Caco-2 (cell line): Measurements from ENCODE around the gene MAST2. TPM values are rescaled to one million over a fixed set of nuclear protein-coding genes. Genes with fewer than 3 reads are reported as not detected.

ENCODE experiments used
- BruUV-seq: library from RNA; stranded (reverse); fragments of 400-500 nt; replicated peaks from 2 replicates; lab custom pipeline; 2021; lab: Mats Ljungman, UMichigan
- CTCF ChIA-PET: fragments of 300-600 bp; sonication (Branson Sonifier 250); formaldehyde crosslinking; loops from one replicate; lab custom pipeline; 2022; ENCODE audit warnings: antibody characterized with exemption; lab: Charles Lee
- POLR2A ChIA-PET: fragments of 300-600 bp; sonication (Branson Sonifier 250); formaldehyde crosslinking; loops from one replicate; lab custom pipeline; 2022; ENCODE audit warnings: antibody characterized with exemption; lab: Charles Lee
- DNase-seq, 2 experiments: peaks; one replicate each; pipeline versions ENCODE4 v3.0.0 to v3.0.0-alpha.2; 2020 to 2022
- H3K27me3 ChIP-seq: replicated peaks from 2 replicates; pipeline ENCODE4 v1.6.0; 2011; ENCODE audit warnings: low read length; ENCODE audit not compliant: control insufficient read depth, insufficient read depth
- H3K36me3 ChIP-seq: 2 replicates; pipeline ENCODE4 v1.5.1; 2011; ENCODE audit warnings: low read length; ENCODE audit not compliant: control insufficient read depth, insufficient read depth
- H3K4me1 ChIP-seq: fragments of 250-450 bp; sonication (Bioruptor Pico); 2 replicates; pipeline ENCODE4 v1.5.1; 2020; ENCODE audit warnings: mild to moderate bottlenecking
- H3K4me3 ChIP-seq: 2 replicates; pipeline ENCODE4 v1.5.1; 2011; ENCODE audit warnings: low read depth, mild to moderate bottlenecking, control low read depth, low read length
- H3K9me3 ChIP-seq: fragments of 250-450 bp; sonication (Bioruptor Pico); 2 replicates; pipeline ENCODE4 v1.5.1; 2020; ENCODE audit warnings: mild to moderate bottlenecking, moderate library complexity
- H3K27ac Mint-ChIP-seq: one replicate; pipeline ENCODE4 v1.8.0; 2022; ENCODE audit warnings: mixed read lengths; ENCODE audit not compliant: unreplicated experiment
- H3K27me3 Mint-ChIP-seq: one replicate; pipeline ENCODE4 v1.8.0; 2022; ENCODE audit warnings: mixed read lengths; ENCODE audit not compliant: insufficient read depth, unreplicated experiment
- H3K36me3 Mint-ChIP-seq: one replicate; pipeline ENCODE4 v1.8.0; 2022; ENCODE audit warnings: mild to moderate bottlenecking, mixed read lengths; ENCODE audit not compliant: insufficient read depth, unreplicated experiment
- H3K4me1 Mint-ChIP-seq: one replicate; pipeline ENCODE4 v1.8.0; 2022; ENCODE audit warnings: low read depth, mixed read lengths; ENCODE audit not compliant: unreplicated experiment
- H3K4me3 Mint-ChIP-seq: one replicate; pipeline ENCODE4 v1.8.0; 2022; ENCODE audit warnings: mild to moderate bottlenecking, moderate library complexity, mixed read lengths; ENCODE audit not compliant: unreplicated experiment
- H3K9me3 Mint-ChIP-seq: one replicate; pipeline ENCODE4 v1.8.0; 2022; ENCODE audit warnings: mixed read lengths; ENCODE audit not compliant: unreplicated experiment
- intact Hi-C: fragments of 100-400 bp; cut with micrococcal nuclease; formaldehyde crosslinking; loops from one replicate; pipeline ENCODE4 v1.10.0; 2022; ENCODE audit not compliant: unreplicated experiment
- total RNA-seq: library from RNA; stranded (reverse); gene quantifications from 2 replicates; pipeline ENCODE4 v1.2.3, GENCODE V29; 2022
- TF ChIP-seq, protein P1 (sequence below), 2 experiments: fragments of 200-600 bp in 1 of 2; IDR thresholded peaks; 1 replicate in 1 of 2; 2 replicates in 1 of 2; pipeline versions ENCODE4 v1.5.1 to v1.8.0; 2011 to 2022; ENCODE audit warnings: antibody characterized with exemption in 1 of 2, control low read depth in 1 of 2, inconsistent platforms in 1 of 2, low read depth in 1 of 2, low read length in 1 of 2, mild to moderate bottlenecking in 1 of 2, moderate library complexity in 1 of 2; ENCODE audit not compliant: insufficient read depth in 1 of 2, severe bottlenecking in 1 of 2, unreplicated experiment in 1 of 2

MAST2 gene
- total RNA-seq, 1 experiment from 2014 or later: 43.3 TPM

DNA sequence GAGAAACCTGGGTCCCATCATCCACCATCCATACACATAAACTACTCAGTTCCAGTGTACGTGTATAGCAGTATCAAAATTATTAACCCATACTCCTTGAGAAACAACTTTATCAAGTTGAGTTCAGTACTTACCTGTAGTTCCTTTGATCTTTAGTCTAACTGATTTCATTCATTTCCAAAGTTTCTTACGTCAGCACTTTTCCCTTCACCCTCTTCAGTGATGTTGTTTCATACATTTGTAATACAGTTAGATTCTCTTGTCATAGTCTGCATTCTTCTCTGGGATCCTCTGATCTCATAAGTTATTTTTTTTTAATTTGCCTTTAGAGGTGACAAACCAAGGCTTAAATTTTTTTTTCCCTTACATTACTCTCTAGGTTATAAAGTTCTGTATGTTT is 185.8 kb downstream of the MAST2 start:
- H3K9me3 ChIP-seq: no peaks in the 10 kb centered on the region
- H3K9me3 Mint-ChIP-seq: no peaks in the 10 kb centered on the region
- no peaks in the 10 kb centered on the region for H3K27me3 Mint-ChIP-seq
- DNase-seq: no peak
- no TSS peak for BruUV-seq
- peaks cover 14% of the 10 kb centered on the region for H3K36me3 Mint-ChIP-seq
- H3K4me1 ChIP-seq: no peaks in the 10 kb centered on the region
- H3K27ac Mint-ChIP-seq: no peak overlapping the region
- ChIA-PET POLR2A (no interaction called here), CTCF (no interaction called here)
- H3K36me3 ChIP-seq: no peaks in the 10 kb centered on the region
- TF ChIP-seq, protein P1, sequence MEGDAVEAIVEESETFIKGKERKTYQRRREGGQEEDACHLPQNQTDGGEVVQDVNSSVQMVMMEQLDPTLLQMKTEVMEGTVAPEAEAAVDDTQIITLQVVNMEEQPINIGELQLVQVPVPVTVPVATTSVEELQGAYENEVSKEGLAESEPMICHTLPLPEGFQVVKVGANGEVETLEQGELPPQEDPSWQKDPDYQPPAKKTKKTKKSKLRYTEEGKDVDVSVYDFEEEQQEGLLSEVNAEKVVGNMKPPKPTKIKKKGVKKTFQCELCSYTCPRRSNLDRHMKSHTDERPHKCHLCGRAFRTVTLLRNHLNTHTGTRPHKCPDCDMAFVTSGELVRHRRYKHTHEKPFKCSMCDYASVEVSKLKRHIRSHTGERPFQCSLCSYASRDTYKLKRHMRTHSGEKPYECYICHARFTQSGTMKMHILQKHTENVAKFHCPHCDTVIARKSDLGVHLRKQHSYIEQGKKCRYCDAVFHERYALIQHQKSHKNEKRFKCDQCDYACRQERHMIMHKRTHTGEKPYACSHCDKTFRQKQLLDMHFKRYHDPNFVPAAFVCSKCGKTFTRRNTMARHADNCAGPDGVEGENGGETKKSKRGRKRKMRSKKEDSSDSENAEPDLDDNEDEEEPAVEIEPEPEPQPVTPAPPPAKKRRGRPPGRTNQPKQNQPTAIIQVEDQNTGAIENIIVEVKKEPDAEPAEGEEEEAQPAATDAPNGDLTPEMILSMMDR (IDR thresholded peaks at IDR 0.05; ENCODE audit: insufficient read depth in 1 of 2, low read depth in 1 of 2, low read length in 1 of 2, severe bottlenecking in 1 of 2, unreplicated experiment in 1 of 2): no peak
- H3K4me3 Mint-ChIP-seq: no peak overlapping the region
- no peak overlapping the region for H3K4me3 ChIP-seq
- H3K4me1 Mint-ChIP-seq: no peaks in the 10 kb centered on the region
- intact Hi-C loops: no loop called here
- no peaks in the 10 kb centered on the region for H3K27me3 ChIP-seq

GRCh38 chr1:45994423-45994822 is 191.0 kb downstream of the MAST2 start:
- no peaks in the 10 kb centered on the region for H3K4me1 ChIP-seq
- H3K27ac Mint-ChIP-seq: no peak overlapping the region
- peaks cover 9% of the 10 kb centered on the region for H3K36me3 Mint-ChIP-seq
- no peaks in the 10 kb centered on the region for H3K4me1 Mint-ChIP-seq
- TF ChIP-seq, protein P1 (IDR thresholded peaks at IDR 0.05; ENCODE audit: insufficient read depth in 1 of 2, low read depth in 1 of 2, low read length in 1 of 2, severe bottlenecking in 1 of 2, unreplicated experiment in 1 of 2): no peak
- H3K36me3 ChIP-seq: no peaks in the 10 kb centered on the region
- no peak overlapping the region for H3K4me3 ChIP-seq
- BruUV-seq: no TSS peak
- DNase-seq: no peak
- no peaks in the 10 kb centered on the region for H3K27me3 Mint-ChIP-seq
- no peaks in the 10 kb centered on the region for H3K27me3 ChIP-seq
- POLR2A ChIA-PET: no interaction called here
- H3K9me3 ChIP-seq: no peaks in the 10 kb centered on the region
- H3K4me3 Mint-ChIP-seq: no peak overlapping the region
- CTCF ChIA-PET: no interaction called here
- no peaks in the 10 kb centered on the region for H3K9me3 Mint-ChIP-seq
- intact Hi-C loops: no loop called here

DNA sequence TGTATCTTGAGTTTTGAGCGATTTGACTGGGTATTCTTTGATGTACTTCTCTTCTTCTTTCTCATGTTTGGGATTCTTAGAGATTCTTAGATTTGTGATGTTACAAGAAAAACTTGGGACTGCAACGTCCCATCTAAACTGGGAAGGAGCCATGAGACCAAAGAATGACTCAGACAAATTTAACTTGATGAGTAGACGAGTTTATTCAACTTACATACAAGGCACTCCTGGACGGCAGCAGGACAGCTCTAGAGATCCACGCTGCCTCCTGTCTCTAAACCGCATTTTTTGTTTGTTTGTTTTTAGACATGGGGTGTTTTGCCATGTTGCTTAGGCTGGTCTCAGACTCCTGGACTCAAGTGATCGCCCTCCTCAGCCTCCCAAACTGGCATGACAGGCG is 191.9 kb downstream of the MAST2 start:
- ChIA-PET POLR2A (no interaction called here), CTCF (no interaction called here)
- Mint-ChIP-seq H3K27me3 (no peaks in the 10 kb centered on the region), H3K27ac (no peak overlapping the region), H3K36me3 (peaks cover 16% of the 10 kb centered on the region), H3K9me3 (no peaks in the 10 kb centered on the region), H3K4me3 (no peak overlapping the region), H3K4me1 (no peaks in the 10 kb centered on the region)
- Histone ChIP-seq H3K36me3 (no peaks in the 10 kb centered on the region), H3K27me3 (no peaks in the 10 kb centered on the region), H3K4me1 (no peaks in the 10 kb centered on the region), H3K4me3 (no peak overlapping the region), H3K9me3 (no peaks in the 10 kb centered on the region)
- TF ChIP-seq, protein P1 (IDR thresholded peaks at IDR 0.05; ENCODE audit: insufficient read depth in 1 of 2, low read depth in 1 of 2, low read length in 1 of 2, severe bottlenecking in 1 of 2, unreplicated experiment in 1 of 2): no peak
- DNase-seq: no peak
- intact Hi-C loops: no loop called here
- no TSS peak for BruUV-seq
